GM19023 (cell line): ENCODE results near the gene NSDHL.
"Not testable (repeated sequence)": the region's sequence is repeated elsewhere in the genome, so short reads cannot be mapped to it uniquely, and the experiment has no call there.

ENCODE experiments used
- ATAC-seq: cut with Tn5 transposase; IDR thresholded peaks from one replicate; pipeline ENCODE4 v1.9.1; 2021; ENCODE audit warnings: mild to moderate bottlenecking, moderate library complexity; ENCODE audit not compliant: unreplicated experiment

Gene NSDHL

DNA sequence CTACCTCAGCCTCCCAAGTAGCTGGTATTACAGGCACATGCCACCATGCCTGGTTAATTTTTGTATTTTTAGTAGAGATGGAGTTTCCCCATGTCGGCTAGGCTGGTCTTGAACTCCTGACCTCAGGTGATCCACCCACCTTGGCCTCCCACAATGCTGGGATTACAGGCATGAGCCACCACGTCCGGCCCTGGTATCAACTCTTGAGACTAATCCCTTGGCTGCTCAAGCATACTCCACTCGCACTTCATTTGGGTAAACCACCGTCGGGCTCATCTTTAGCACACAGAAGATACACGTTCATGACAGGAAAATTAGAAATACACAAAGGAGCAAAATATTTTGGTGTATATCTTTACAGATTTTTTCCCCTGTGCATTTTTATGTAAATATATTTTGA is 79.2 kb downstream of the NSDHL start:
- not testable (repeated sequence) for ATAC-seq

DNA sequence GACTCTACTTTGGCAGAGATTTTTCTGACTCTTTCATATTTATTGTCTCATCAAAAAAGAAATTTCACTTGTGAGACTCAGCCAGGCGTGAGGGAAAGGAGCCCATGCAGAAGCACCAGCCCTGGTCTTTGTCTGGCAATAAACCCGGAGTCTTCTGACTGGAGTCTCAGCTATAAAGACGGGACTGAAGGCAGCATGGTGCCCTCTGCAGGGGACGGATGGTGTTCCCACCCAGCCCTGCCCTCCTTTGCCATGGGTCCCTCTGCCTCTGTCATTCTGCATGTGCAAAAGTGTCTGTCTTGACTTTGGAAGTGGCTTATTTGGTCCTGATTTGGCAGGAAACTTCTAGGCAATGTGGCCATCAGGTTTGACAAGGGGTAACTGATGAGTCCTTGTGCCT is 81.2 kb downstream of the NSDHL start:
- ATAC-seq: no peak

DNA sequence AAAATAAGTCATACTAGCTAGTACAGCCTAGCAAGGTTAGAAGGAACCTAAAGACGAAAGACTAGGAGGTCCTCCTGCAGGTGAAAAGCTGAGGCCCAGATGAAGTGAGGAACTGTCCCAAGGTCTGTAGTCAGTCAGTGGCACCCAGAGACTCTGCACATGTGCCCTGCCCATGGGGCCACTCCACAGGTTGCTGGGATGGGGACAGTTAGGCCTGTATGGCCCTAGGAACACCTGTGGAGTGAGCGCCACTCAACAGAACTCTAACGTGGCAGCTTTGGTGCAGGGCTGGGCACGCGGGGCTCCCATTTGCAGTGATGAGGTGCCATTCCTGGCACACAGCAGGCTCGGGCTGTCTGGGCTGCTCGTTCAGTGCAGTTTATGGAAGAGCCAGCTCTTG is 81.8 kb downstream of the NSDHL start:
- ATAC-seq: no peak

DNA sequence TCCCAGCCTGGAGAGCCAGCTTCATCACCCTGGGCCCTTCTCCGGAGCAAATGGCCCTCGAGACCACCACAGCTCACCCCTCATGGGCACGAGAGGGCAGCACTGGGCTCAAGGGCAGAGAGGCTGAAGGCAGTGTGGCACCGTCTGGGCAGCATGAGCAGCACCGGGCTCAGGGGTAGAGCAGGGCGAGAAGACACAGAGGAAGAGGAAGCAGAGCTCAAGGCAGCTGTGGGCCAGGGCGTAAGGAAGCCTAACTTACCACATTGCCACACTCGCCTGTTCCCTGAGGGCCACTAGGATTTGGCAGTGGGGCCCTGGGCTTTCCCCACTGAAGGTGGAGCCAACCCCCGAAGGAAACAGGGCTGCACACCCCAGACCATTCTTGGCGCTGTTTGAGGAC is 82.5 kb downstream of the NSDHL start:
- ATAC-seq: no peak

DNA sequence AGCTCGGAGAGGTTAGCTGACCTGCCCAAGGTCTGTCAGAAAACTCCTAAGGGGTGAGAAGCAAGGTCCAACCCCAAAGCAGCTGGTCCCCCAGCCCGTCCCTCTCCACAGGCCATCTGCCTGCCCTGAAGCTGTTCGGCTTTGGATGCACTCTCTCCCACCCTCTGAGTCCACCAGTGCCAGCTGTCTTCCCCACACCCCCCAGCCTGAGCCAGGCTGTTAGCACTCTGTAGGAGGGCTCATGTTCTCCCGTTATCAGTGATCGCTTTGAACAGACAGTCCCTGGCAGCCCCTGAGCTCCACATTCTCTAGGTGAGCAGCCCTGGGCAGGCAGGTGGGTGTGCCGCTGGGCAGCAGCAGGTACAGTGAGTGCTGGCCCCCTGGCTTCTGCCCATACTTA is 83.0 kb downstream of the NSDHL start:
- no peak for ATAC-seq

DNA sequence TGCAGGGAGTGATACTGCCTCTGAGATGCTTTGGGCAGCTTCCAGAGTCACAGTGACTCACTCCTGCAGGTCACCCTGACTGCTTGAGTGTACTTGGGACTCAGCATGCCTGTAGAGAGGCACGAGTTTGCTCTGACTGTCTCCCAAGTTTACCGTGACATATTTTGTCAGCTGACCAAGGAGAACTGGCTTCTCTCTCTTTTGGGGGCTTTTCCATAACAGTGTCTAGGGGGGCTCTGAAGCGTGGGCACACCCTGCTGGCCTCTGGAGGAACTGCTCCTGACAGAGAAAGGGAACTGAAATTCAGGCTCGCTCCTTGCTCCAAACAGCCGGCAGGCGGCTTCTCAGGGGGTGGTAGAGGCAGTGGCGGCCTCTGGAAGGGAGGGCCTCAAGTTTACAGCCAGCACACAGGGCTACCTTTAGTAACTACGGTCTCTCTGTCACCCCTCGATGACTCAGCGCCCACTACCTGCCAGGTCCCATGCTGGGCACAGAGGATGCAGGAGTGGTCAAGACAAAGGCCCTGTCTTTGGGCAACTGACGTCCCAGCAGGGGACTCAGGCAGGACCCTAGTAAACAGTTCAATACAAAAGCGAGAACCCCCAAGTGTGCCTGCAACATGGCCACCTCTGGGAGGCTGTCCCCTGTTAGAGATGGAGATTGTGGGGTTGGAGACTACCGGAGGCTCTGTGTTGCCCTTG is 84.8 kb downstream of the NSDHL start:
- ATAC-seq: peak; percentile 78

DNA sequence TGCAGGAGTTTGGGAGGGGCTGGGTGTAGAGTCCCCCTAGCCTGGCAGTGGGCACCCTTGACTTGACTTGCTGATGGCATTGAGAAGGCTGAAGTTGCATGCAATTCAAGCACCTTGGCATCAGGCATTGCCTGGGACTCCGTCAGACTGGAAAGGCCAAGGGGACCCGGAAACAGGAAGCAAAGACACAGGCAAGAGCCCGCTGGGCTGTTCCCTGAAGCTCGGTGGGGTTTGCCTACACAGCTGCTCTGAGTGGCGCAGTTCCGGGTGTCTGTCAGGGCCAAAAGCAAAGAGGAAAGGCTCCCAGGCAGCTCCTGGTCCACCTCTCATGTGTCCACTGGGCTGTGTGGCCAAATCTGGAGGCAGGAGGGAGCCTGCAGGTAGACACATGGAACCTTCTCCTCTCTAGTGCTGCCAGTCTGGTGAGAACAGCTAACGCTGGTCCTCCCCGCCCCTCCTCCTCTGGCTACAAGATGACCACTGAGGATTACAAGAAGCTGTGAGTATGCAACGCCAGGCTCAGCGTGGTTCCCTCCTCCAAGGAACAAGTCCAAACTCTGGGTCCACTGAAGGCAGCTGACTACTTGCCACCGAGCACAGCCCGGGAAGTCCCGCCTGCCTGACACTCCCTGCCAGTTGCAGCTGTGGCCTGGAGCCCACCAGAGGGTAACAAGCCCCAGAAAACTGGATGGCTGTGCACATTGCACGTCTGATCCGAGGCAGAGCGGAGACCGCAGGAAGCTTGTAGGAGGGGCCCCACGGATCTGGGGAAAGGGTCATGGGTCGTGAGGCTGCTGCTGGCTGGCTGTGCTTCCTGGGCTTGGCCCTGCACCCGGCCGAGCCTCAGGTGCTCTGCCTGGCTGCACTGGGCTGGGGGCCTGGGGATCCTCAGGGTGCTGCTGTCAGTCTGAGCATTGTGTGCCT is 87.1 kb downstream of the NSDHL start:
- no peak for ATAC-seq

DNA sequence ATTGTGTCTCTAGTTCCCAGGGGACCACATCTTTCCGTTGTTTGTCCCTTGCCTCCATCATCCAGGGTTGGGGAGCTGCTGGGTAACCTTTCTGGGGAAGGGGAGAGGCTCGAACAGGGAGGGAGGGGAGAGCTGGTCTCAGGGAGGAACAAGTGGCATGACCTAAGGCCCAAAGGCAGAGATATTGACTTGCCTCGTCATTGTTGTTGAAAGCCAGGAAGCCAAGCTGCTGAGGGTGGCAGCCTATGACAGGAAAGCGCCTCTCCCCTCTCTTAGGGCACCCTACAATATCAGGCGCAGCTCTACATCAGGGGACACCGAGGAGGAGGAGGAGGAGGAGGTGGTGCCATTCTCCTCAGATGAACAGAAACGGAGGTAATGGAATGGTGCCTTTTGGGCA is 87.8 kb downstream of the NSDHL start:
- ATAC-seq: no peak
